GM18520 (cell line): ENCODE results near the gene UTP3.
A peak's percentile ranks its signal among the peaks of the same experiment; 100 is the strongest.
"Not testable (repeated sequence)": the region's sequence is repeated elsewhere in the genome, so short reads cannot be mapped to it uniquely, and the experiment has no call there.

Source experiments
- ATAC-seq: cut with Tn5 transposase; IDR thresholded peaks from one replicate; pipeline ENCODE4 v1.9.1; 2021; ENCODE audit not compliant: unreplicated experiment

The UTP3 gene

GRCh38 chr4:70687821-70688794, at the start of gene UTP3:
UTP3 (plus strand) TSS chr4:70688532; CDS start chr4:70688678, 146 bp downstream.
- peak; percentile 94 for ATAC-seq

GRCh38 chr4:70640192-70640591, 48.1 kb upstream of the UTP3 start:
- ATAC-seq, result no peak

- ATAC-seq, result not testable (repeated sequence)
These were observed 37.6 kb upstream of the UTP3 start for GRCh38 chr4:70650741-70651140.

GRCh38 chr4:70651864-70652506, 36.3 kb upstream of the UTP3 start:
- no peak for ATAC-seq

- no peak for ATAC-seq
These were observed 33.7 kb upstream of the UTP3 start for GRCh38 chr4:70654605-70655011.

- no peak for ATAC-seq
These were observed 31.0 kb upstream of the UTP3 start for GRCh38 chr4:70657326-70657725.

- ATAC-seq, result no peak
These were observed 29.9 kb upstream of the UTP3 start for GRCh38 chr4:70658418-70658817.

GRCh38 chr4:70660106-70660505, 28.2 kb upstream of the UTP3 start:
- no peak for ATAC-seq

GRCh38 chr4:70661309-70661922, 26.9 kb upstream of the UTP3 start:
- peak; percentile 63 for ATAC-seq

- ATAC-seq, result peak; percentile 48
These were observed 22.0 kb upstream of the UTP3 start, which contains the start of gene JCHAIN for GRCh38 chr4:70666369-70666768. JCHAIN (minus strand) TSS chr4:70666508; CDS start chr4:70666490, 18 bp downstream.

- no peak for ATAC-seq
These were observed 20.4 kb upstream of the UTP3 start for GRCh38 chr4:70667740-70668535.

GRCh38 chr4:70670332-70671014, 17.9 kb upstream of the UTP3 start:
- no peak for ATAC-seq

GRCh38 chr4:70671091-70671490, 17.2 kb upstream of the UTP3 start:
- no peak for ATAC-seq

GRCh38 chr4:70674191-70674590, 14.1 kb upstream of the UTP3 start:
- no peak for ATAC-seq

GRCh38 chr4:70674731-70675130, 13.6 kb upstream of the UTP3 start:
- ATAC-seq, result no peak

- ATAC-seq, result no peak
These were observed 11.7 kb upstream of the UTP3 start for GRCh38 chr4:70676554-70677090.

- ATAC-seq, result peak; percentile 57
These were observed 9.8 kb upstream of the UTP3 start for GRCh38 chr4:70678383-70678999.

- no peak for ATAC-seq
These were observed 7.4 kb upstream of the UTP3 start for GRCh38 chr4:70680934-70681333.

- ATAC-seq, result peak; percentile 34
These were observed 6.6 kb upstream of the UTP3 start for GRCh38 chr4:70681704-70682103.
